GM23248 (cell line): Measurements from ENCODE around the gene PPP2R1B. TPM values are rescaled to one million over a fixed set of nuclear protein-coding genes. Genes with fewer than 3 reads are reported as not detected.

ENCODE experiments used
- DNase-seq: peaks from one replicate; pipeline ENCODE4 v3.0.0-alpha.2; 2015
- H2AFZ ChIP-seq: fragments of 200-600 bp; sonication (generic); 2 replicates; pipeline ENCODE4 v1.6.1; 2016; ENCODE audit warnings: antibody characterized with exemption
- H3F3A ChIP-seq: fragments of 200-600 bp; sonication (generic); 2 replicates; pipeline ENCODE4 v1.6.1; 2016; ENCODE audit warnings: mild to moderate bottlenecking, antibody characterized with exemption, mixed run types; ENCODE audit not compliant: insufficient read depth
- H3K27ac ChIP-seq: fragments of 200-600 bp; sonication (generic); 2 replicates; pipeline ENCODE4 v1.5.1; 2016; ENCODE audit warnings: mild to moderate bottlenecking
- H3K27me3 ChIP-seq: fragments of 200-600 bp; sonication (generic); replicated peaks from 2 replicates; pipeline ENCODE4 v1.6.1; 2016; ENCODE audit warnings: mild to moderate bottlenecking; ENCODE audit not compliant: insufficient read depth
- H3K36me3 ChIP-seq: fragments of 200-600 bp; sonication (generic); 2 replicates; pipeline ENCODE4 v1.6.1; 2016; ENCODE audit warnings: low read depth, mild to moderate bottlenecking
- H3K4me1 ChIP-seq: fragments of 200-600 bp; sonication (generic); 2 replicates; pipeline ENCODE4 v1.6.1; 2016; ENCODE audit warnings: mild to moderate bottlenecking; ENCODE audit not compliant: insufficient read depth
- H3K4me2 ChIP-seq: fragments of 200-600 bp; sonication (generic); one replicate; pipeline ENCODE4 v1.6.1; 2016; ENCODE audit warnings: mild to moderate bottlenecking; ENCODE audit not compliant: unreplicated experiment
- H3K4me3 ChIP-seq: fragments of 200-600 bp; sonication (generic); 2 replicates; pipeline ENCODE4 v1.5.1; 2016; ENCODE audit warnings: mild to moderate bottlenecking
- H3K79me2 ChIP-seq: fragments of 200-600 bp; sonication (generic); 2 replicates; pipeline ENCODE4 v1.6.1; 2016; ENCODE audit warnings: mild to moderate bottlenecking; ENCODE audit not compliant: insufficient read depth
- H3K9ac ChIP-seq: fragments of 200-600 bp; sonication (generic); 2 replicates; pipeline ENCODE4 v1.6.1; 2016; ENCODE audit warnings: mild to moderate bottlenecking
- H3K9me2 ChIP-seq: fragments of 200-600 bp; sonication (generic); 2 replicates; pipeline ENCODE4 v1.6.1; 2016; ENCODE audit warnings: mixed run types, mild to moderate bottlenecking, moderate library complexity; ENCODE audit not compliant: insufficient read depth
- H3K9me3 ChIP-seq: fragments of 200-600 bp; sonication (generic); one replicate; pipeline ENCODE4 v1.6.1; 2017; ENCODE audit warnings: low read depth
- H4K20me1 ChIP-seq: fragments of 200-600 bp; sonication (generic); 2 replicates; pipeline ENCODE4 v1.6.0; 2016; ENCODE audit not compliant: insufficient read depth
- EZH2 ChIP-seq: fragments of 200-600 bp; sonication (generic); IDR thresholded peaks from 2 replicates; pipeline ENCODE4 v1.6.1; 2018; ENCODE audit warnings: antibody characterized with exemption, mild to moderate bottlenecking; ENCODE audit not compliant: insufficient read depth, poor library complexity, severe bottlenecking
- EZH2phosphoT487 ChIP-seq: fragments of 200-600 bp; sonication (generic); IDR thresholded peaks from 2 replicates; pipeline ENCODE4 v1.6.1; 2018; ENCODE audit warnings: antibody characterized with exemption, moderate library complexity, mild to moderate bottlenecking, low read depth; ENCODE audit not compliant: insufficient read depth
- WGBS, 2 experiments: methylation state at CpG; one replicate each; pipeline ENCODE4 v1.1.6; 2015 to 2017; ENCODE audit warnings: low lambda C conversion rate in 2 of 2, low coverage in 1 of 2; ENCODE audit errors: missing lambda C conversion rate in 2 of 2; 5-methylcytosine and 5-hydroxymethylcytosine counted together
- in situ Hi-C: fragments of 300-500 bp; cut with MboI; formaldehyde crosslinking; loops from 2 replicates; pipeline ENCODE4 v1.15.0; 2020
- polyA plus RNA-seq: library from polyadenylated mRNA; unstranded; fragments of >200 nt; fragmentation: Nextera tagmentation; extraction: Ambion mirVana; gene quantifications from 2 replicates; pipeline ENCODE4 v1.2.1, GENCODE V29; 2016
- total RNA-seq: library from RNA; depleted of rRNA; stranded (reverse); fragments of >200 nt; shearing (Covaris generic); gene quantifications from 2 replicates; pipeline ENCODE4 v1.2.3, GENCODE V29; 2014

Gene PPP2R1B
- total and polyA plus RNA-seq, 2 experiments from 2014 or later = 25.1 to 26.2 TPM

GRCh38 chr11:111807076-111807475 lies 40.9 kb upstream of the PPP2R1B start:
- H4K20me1 ChIP-seq = no peaks in the 10 kb centered on the region; the same call in 1 of the 2 replicates
- in situ Hi-C loops = no loop called here
- H3K9me3 ChIP-seq = no peaks in the 10 kb centered on the region
- DNase-seq = no peak
- no peaks in the 10 kb centered on the region for H3K27me3 ChIP-seq
- WGBS, 2 experiments = 65 to 77% methylated on average over 1 of the region's 1 CpG
- H3F3A ChIP-seq = no peaks in the 10 kb centered on the region
- H3K79me2 ChIP-seq = no peaks in the 10 kb centered on the region
- no peak overlapping the region for H3K4me2 ChIP-seq
- no peaks in the 10 kb centered on the region for H3K4me1 ChIP-seq
- no peak for TF ChIP-seq EZH2phosphoT487
- H3K36me3 ChIP-seq = no peaks in the 10 kb centered on the region; the same call in 1 of the 2 replicates
- no peaks in the 10 kb centered on the region for H3K9me2 ChIP-seq
- no peak overlapping the region for H3K27ac ChIP-seq
- H3K9ac ChIP-seq = no peak overlapping the region
- no peak overlapping the region for H2AFZ ChIP-seq
- H3K4me3 ChIP-seq = no peak overlapping the region

GRCh38 chr11:111801135-111801534 lies 34.9 kb upstream of the PPP2R1B start:
- DNase-seq = no peak
- Histone ChIP-seq H4K20me1 (no peaks in the 10 kb centered on the region; the same call in 1 of the 2 replicates), H3K9me3 (no peaks in the 10 kb centered on the region), H3K9me2 (no peaks in the 10 kb centered on the region), H3K4me1 (peaks cover 24% of the 10 kb centered on the region), H3K27ac (no peak overlapping the region), H3K4me3 (no peak overlapping the region), H3K36me3 (no peaks in the 10 kb centered on the region), H3K9ac (no peak overlapping the region), H3K79me2 (no peaks in the 10 kb centered on the region), H2AFZ (no peak overlapping the region), H3K27me3 (no peaks in the 10 kb centered on the region), H3K4me2 (no peak overlapping the region), H3F3A (peaks cover 29% of the 10 kb centered on the region)
- WGBS, 2 experiments = 52 to 65% methylated on average over 2 of the region's 2 CpGs
- no peak for TF ChIP-seq EZH2
- TF ChIP-seq EZH2phosphoT487 = no peak
- in situ Hi-C loops = no loop called here

GRCh38 chr11:111798279-111798678 lies 32.1 kb upstream of the PPP2R1B start:
- no peaks in the 10 kb centered on the region for H3K79me2 ChIP-seq
- peak overlapping the region; percentile 87 for H3K27ac ChIP-seq
- TF ChIP-seq EZH2 (no peak), EZH2phosphoT487 (no peak)
- no peak overlapping the region for H2AFZ ChIP-seq
- H4K20me1 ChIP-seq = no peaks in the 10 kb centered on the region; the same call in 1 of the 2 replicates
- H3K27me3 ChIP-seq = no peaks in the 10 kb centered on the region
- no peak overlapping the region for H3K9ac ChIP-seq
- H3K9me3 ChIP-seq = no peaks in the 10 kb centered on the region
- 94% methylated on average over 1 of the region's 1 CpG for WGBS, 2 experiments
- in situ Hi-C loops = no loop called here
- H3F3A ChIP-seq = peaks cover 53% of the 10 kb centered on the region
- H3K4me3 ChIP-seq = no peak overlapping the region
- no peak overlapping the region for H3K4me2 ChIP-seq
- H3K36me3 ChIP-seq = no peaks in the 10 kb centered on the region
- no peaks in the 10 kb centered on the region for H3K9me2 ChIP-seq
- no peak for DNase-seq
- peaks cover 48% of the 10 kb centered on the region for H3K4me1 ChIP-seq

GRCh38 chr11:111797145-111797581 lies 31.0 kb upstream of the PPP2R1B start:
- H3K27ac ChIP-seq = peak overlapping the region; percentile 87
- peaks cover 57% of the 10 kb centered on the region for H3K4me1 ChIP-seq
- DNase-seq = peak; percentile 87

GRCh38 chr11:111796696-111797095 lies 30.5 kb upstream of the PPP2R1B start:
- no peaks in the 10 kb centered on the region for H3K9me3 ChIP-seq
- H3K79me2 ChIP-seq = no peaks in the 10 kb centered on the region
- H3K27ac ChIP-seq = peak overlapping the region; percentile 87
- WGBS, 2 experiments = 12 to 13% methylated on average over 3 of the region's 3 CpGs
- H3K27me3 ChIP-seq = no peaks in the 10 kb centered on the region
- no peaks in the 10 kb centered on the region for H3K36me3 ChIP-seq
- no peaks in the 10 kb centered on the region for H3K9me2 ChIP-seq
- no peaks in the 10 kb centered on the region for H4K20me1 ChIP-seq
- peaks cover 66% of the 10 kb centered on the region for H3F3A ChIP-seq
- peak overlapping the region; percentile 44 for H3K9ac ChIP-seq
- H2AFZ ChIP-seq = no peak overlapping the region
- in situ Hi-C loops = no loop called here
- H3K4me3 ChIP-seq = no peak overlapping the region
- peaks cover 58% of the 10 kb centered on the region for H3K4me1 ChIP-seq
- DNase-seq = no peak
- no peak for TF ChIP-seq EZH2phosphoT487
- no peak for TF ChIP-seq EZH2
- peak overlapping the region; percentile 22 for H3K4me2 ChIP-seq

More at GRCh38 chr11:111797145-111797581, 31.0 kb upstream of the PPP2R1B start:
- in situ Hi-C loops = no loop called here
- Histone ChIP-seq H4K20me1 (no peaks in the 10 kb centered on the region; the same call in 1 of the 2 replicates), H3K27me3 (no peaks in the 10 kb centered on the region), H3K4me2 (peak overlapping the region; percentile 22), H3K9me2 (no peaks in the 10 kb centered on the region), H3K4me3 (no peak overlapping the region), H3F3A (peaks cover 64% of the 10 kb centered on the region), H3K79me2 (no peaks in the 10 kb centered on the region), H3K9ac (no peak overlapping the region), H2AFZ (no peak overlapping the region), H3K36me3 (no peaks in the 10 kb centered on the region), H3K9me3 (no peaks in the 10 kb centered on the region)
- WGBS, 2 experiments = 22 to 24% methylated on average over 2 of the region's 2 CpGs
- TF ChIP-seq EZH2phosphoT487 (no peak), EZH2 (no peak)
